H1 (cell line): ENCODE data around the gene RRM2. TPM values are rescaled to one million over a fixed set of nuclear protein-coding genes. Genes with fewer than 3 reads are reported as not detected.

Source experiments
- CTCF ChIA-PET: fragments of 300-600 bp; sonication (Branson Sonifier 250); formaldehyde crosslinking; loops from one replicate; lab custom pipeline; 2021; ENCODE audit not compliant: partially characterized antibody; lab: Charles Lee
- POLR2A ChIA-PET: fragments of 300-600 bp; sonication (Branson Sonifier 250); formaldehyde crosslinking; loops from one replicate; lab custom pipeline; 2021; ENCODE audit warnings: inconsistent platforms; ENCODE audit not compliant: partially characterized antibody; lab: Charles Lee
- DNase-seq, 2 experiments: peaks; one replicate each; pipeline versions ENCODE4 v3.0.0 to v3.0.0-alpha.2; 2010 to 2022; ENCODE audit warnings: low spot score in 2 of 2, low read depth in 1 of 2, mixed read lengths in 1 of 2
- FAIRE-seq: peaks from 2 replicates; lab custom pipeline; 2011; peaks lifted over from hg19 to GRCh38; lab: Jason Lieb, UNC
- H2AFZ ChIP-seq: 2 replicates; pipeline ENCODE4 v1.8.1; 2012; ENCODE audit warnings: low read length, inconsistent platforms
- H2AK5ac ChIP-seq: 2 replicates; pipeline ENCODE4 v1.6.1; 2013; ENCODE audit warnings: low read depth, low read length
- H2BK120ac ChIP-seq: replicated peaks from 2 replicates; pipeline ENCODE3; 2013; ENCODE audit warnings: low read depth, low read length, inconsistent platforms
- H2BK12ac ChIP-seq: 2 replicates; pipeline ENCODE4 v1.6.1; 2013; ENCODE audit warnings: low read depth, low read length
- H2BK15ac ChIP-seq: 2 replicates; pipeline ENCODE4 v1.6.1; 2013; ENCODE audit warnings: low read length
- H2BK20ac ChIP-seq: 2 replicates; pipeline ENCODE4 v1.6.1; 2013; ENCODE audit warnings: low read length
- H2BK5ac ChIP-seq: 2 replicates; pipeline ENCODE4 v1.6.1; 2013; ENCODE audit warnings: low read depth, low read length
- H3K14ac ChIP-seq: 2 replicates; pipeline ENCODE4 v1.6.1; 2013; ENCODE audit warnings: inconsistent platforms; ENCODE audit not compliant: insufficient read length
- H3K18ac ChIP-seq: 2 replicates; pipeline ENCODE4 v1.6.1; 2013; ENCODE audit warnings: low read length; ENCODE audit errors: extremely low read depth
- H3K23ac ChIP-seq: 2 replicates; pipeline ENCODE4 v1.6.1; 2013; ENCODE audit warnings: inconsistent platforms; ENCODE audit not compliant: insufficient read length
- H3K23me2 ChIP-seq: 2 replicates; pipeline ENCODE4 v1.6.1; 2013; ENCODE audit warnings: low read depth, low read length
- H3K27ac ChIP-seq: 2 replicates; pipeline ENCODE4 v1.6.1; 2011; ENCODE audit warnings: low read depth, low read length, inconsistent platforms
- H3K27me3 ChIP-seq, 4 experiments: replicated peaks in 1 of 4; 1 replicate in 1 of 4; 2 replicates in 3 of 4; pipeline versions ENCODE4 v1.6.1 to v1.8.1; 2011 to 2013; ENCODE audit warnings: low read length in 3 of 4, mild to moderate bottlenecking in 3 of 4, inconsistent platforms in 2 of 4, mixed read lengths in 2 of 4, moderate library complexity in 1 of 4; ENCODE audit not compliant: control insufficient read depth in 3 of 4, insufficient read depth in 3 of 4; ENCODE audit errors: extremely low read depth in 1 of 4
- H3K36me3 ChIP-seq, 4 experiments: 2 replicates each; pipeline versions ENCODE4 v1.6.1 to v1.8.1; 2011 to 2013; ENCODE audit warnings: mild to moderate bottlenecking in 4 of 4, low read length in 3 of 4, moderate library complexity in 2 of 4, control low read depth in 1 of 4, inconsistent platforms in 1 of 4; ENCODE audit not compliant: insufficient read depth in 4 of 4, control insufficient read depth in 2 of 4
- H3K4ac ChIP-seq: replicated peaks from 2 replicates; pipeline ENCODE3; 2013; ENCODE audit warnings: low read length, low read depth, mixed read lengths, inconsistent platforms; ENCODE audit not compliant: insufficient read length
- H3K4me1 ChIP-seq, 4 experiments: replicated peaks in 1 of 4; 1 replicate in 1 of 4; 2 replicates in 3 of 4; pipeline versions ENCODE4 v1.6.1 to v1.8.1; 2011 to 2013; ENCODE audit warnings: low read length in 3 of 4, inconsistent platforms in 2 of 4, mixed read lengths in 1 of 4; ENCODE audit not compliant: insufficient read depth in 4 of 4, control insufficient read depth in 3 of 4
- H3K4me2 ChIP-seq, 2 experiments: 2 replicates each; pipeline versions ENCODE4 v1.6.1 to v1.8.1; 2011 to 2013; ENCODE audit warnings: low read depth in 2 of 2, low read length in 2 of 2, control low read depth in 1 of 2, inconsistent platforms in 1 of 2, mild to moderate bottlenecking in 1 of 2; ENCODE audit not compliant: insufficient read depth in 1 of 2
- H3K4me3 ChIP-seq, 4 experiments: fragments of 200-600, 300-600 bp in 1 of 4; sonication (generic), shearing (Covaris generic), sonication (Bioruptor Twin) in 1 of 4; 2 replicates each; pipeline versions ENCODE4 v1.5.1 to v1.8.1; 2011 to 2016; ENCODE audit warnings: low read length in 4 of 4, low read depth in 3 of 4, control low read depth in 2 of 4, inconsistent platforms in 2 of 4, mild to moderate bottlenecking in 2 of 4, mixed read lengths in 1 of 4, moderate library complexity in 1 of 4; ENCODE audit not compliant: insufficient read depth in 2 of 4; ENCODE audit errors: extremely low read depth in 1 of 4
- H3K56ac ChIP-seq: replicated peaks from 2 replicates; pipeline ENCODE3; 2013; ENCODE audit warnings: low read depth, mild to moderate bottlenecking, mixed read lengths, low read length, inconsistent platforms; ENCODE audit not compliant: insufficient read length
- H3K79me1 ChIP-seq: 2 replicates; pipeline ENCODE4 v1.6.1; 2013; ENCODE audit warnings: low read depth, low read length, control low read depth
- H3K79me2 ChIP-seq, 2 experiments: 2 replicates each; pipeline versions ENCODE4 v1.6.1 to v1.8.1; 2012 to 2013; ENCODE audit warnings: low read length in 2 of 2, mild to moderate bottlenecking in 2 of 2, inconsistent platforms in 1 of 2; ENCODE audit not compliant: insufficient read depth in 2 of 2, control insufficient read depth in 1 of 2
- H3K9ac ChIP-seq, 4 experiments: replicated peaks in 1 of 4; 1 replicate in 1 of 4; 2 replicates in 3 of 4; pipeline versions ENCODE4 v1.6.1 to v1.8.1; 2011 to 2013; ENCODE audit warnings: low read depth in 3 of 4, low read length in 3 of 4, control low read depth in 2 of 4, mild to moderate bottlenecking in 2 of 4, moderate library complexity in 2 of 4, inconsistent platforms in 1 of 4; ENCODE audit errors: extremely low read depth in 1 of 4
- H3K9me3 ChIP-seq, 2 experiments: 2 replicates each; pipeline versions ENCODE4 v1.6.1 to v1.8.1; 2012 to 2013; ENCODE audit warnings: mild to moderate bottlenecking in 2 of 2, moderate library complexity in 2 of 2, control low read depth in 1 of 2, inconsistent platforms in 1 of 2, low read depth in 1 of 2, low read length in 1 of 2, mixed read lengths in 1 of 2; ENCODE audit not compliant: insufficient read depth in 2 of 2
- H4K20me1 ChIP-seq, 2 experiments: replicated peaks in 1 of 2; 2 replicates each; pipeline versions ENCODE3 to v1.8.1; 2011 to 2013; ENCODE audit warnings: inconsistent platforms in 2 of 2, low read length in 2 of 2, mild to moderate bottlenecking in 1 of 2; ENCODE audit not compliant: insufficient read depth in 2 of 2, control insufficient read depth in 1 of 2
- H4K5ac ChIP-seq: 2 replicates; pipeline ENCODE4 v1.6.1; 2013; ENCODE audit warnings: low read length, low read depth, mixed read lengths, inconsistent platforms; ENCODE audit not compliant: insufficient read length
- H4K8ac ChIP-seq: 2 replicates; pipeline ENCODE4 v1.8.0; 2013; ENCODE audit warnings: mild to moderate bottlenecking, moderate library complexity, low read length, inconsistent platforms; ENCODE audit not compliant: insufficient read depth; ENCODE audit errors: extremely low read depth
- H4K91ac ChIP-seq: replicated peaks from 2 replicates; pipeline ENCODE3; 2013; ENCODE audit warnings: low read length, mixed read lengths, inconsistent platforms; ENCODE audit not compliant: insufficient read length
- ASH2L ChIP-seq: fragments of 200-600, 300-600 bp; sonication (generic); IDR thresholded peaks from one replicate; pipeline ENCODE4 v1.7.1; 2017; ENCODE audit warnings: low read length
- ATF3 ChIP-seq: IDR thresholded peaks from 2 replicates; pipeline ENCODE4 v1.6.1; 2011; ENCODE audit warnings: low read depth, mild to moderate bottlenecking, low read length; ENCODE audit not compliant: insufficient read depth
- CBX5 ChIP-seq: fragments of 300-800, 300-1000 bp; sonication (generic); IDR thresholded peaks from 2 replicates; pipeline ENCODE4 v1.7.1; 2016; ENCODE audit warnings: antibody characterized with exemption, low read length, low read depth
- E2F6 ChIP-seq: IDR thresholded peaks from 2 replicates; pipeline ENCODE4 v1.6.1; 2012; ENCODE audit warnings: inconsistent platforms
- EGR1 ChIP-seq: IDR thresholded peaks from 2 replicates; pipeline ENCODE4 v1.6.1; 2011; ENCODE audit warnings: low read depth, low read length, borderline replicate concordance
- EZH2 ChIP-seq: fragments of 200-600 bp; sonication (generic); IDR thresholded peaks from 2 replicates; pipeline ENCODE4 v1.7.1; 2012; ENCODE audit warnings: low read depth, mild to moderate bottlenecking, moderate library complexity, low read length, inconsistent platforms; ENCODE audit not compliant: severe bottlenecking
- JUND ChIP-seq: IDR thresholded peaks from 2 replicates; pipeline ENCODE4 v1.6.1; 2011; ENCODE audit warnings: mild to moderate bottlenecking, improper control_type of control experiment, low read length
- POLR2AphosphoS5 ChIP-seq: IDR thresholded peaks from 2 replicates; pipeline ENCODE4 v1.6.1; 2011; ENCODE audit warnings: low read depth, low read length
- RFX5 ChIP-seq: IDR thresholded peaks from 2 replicates; pipeline ENCODE4 v1.6.1; 2011; ENCODE audit warnings: low read depth, low read length, improper control_type of control experiment, borderline replicate concordance
- SIN3A ChIP-seq, 2 experiments: IDR thresholded peaks in 1 of 2; conservative IDR thresholded peaks in 1 of 2; 2 replicates each; pipeline ENCODE4 v1.6.1; 2011 to 2012; ENCODE audit warnings: low read length in 2 of 2, improper control_type of control experiment in 1 of 2, low read depth in 1 of 2, mild to moderate bottlenecking in 1 of 2
- SUZ12 ChIP-seq: fragments of 200-600 bp; sonication (generic); IDR thresholded peaks from 2 replicates; pipeline ENCODE4 v1.6.1; 2012; ENCODE audit warnings: mild to moderate bottlenecking, inconsistent platforms, low read length, moderate library complexity, mixed read lengths
- TCF12 ChIP-seq: IDR thresholded peaks from 2 replicates; pipeline ENCODE4 v1.6.1; 2011; ENCODE audit warnings: low read depth, mild to moderate bottlenecking, low read length
- YY1 ChIP-seq: IDR thresholded peaks from 2 replicates; pipeline ENCODE4 v1.6.1; 2011; ENCODE audit warnings: low read depth, mild to moderate bottlenecking, low read length
- WGBS, 2 experiments: shearing (Covaris generic) in 1 of 2; methylation state at CpG; one replicate each; pipeline versions ENCODE4 v1.1.6 to v1.1.7; 2013 to 2015; ENCODE audit warnings: low lambda C conversion rate in 2 of 2, mixed read lengths in 2 of 2, inconsistent platforms in 1 of 2, low coverage in 1 of 2, missing lambda C conversion rate in 1 of 2; ENCODE audit not compliant: insufficient replicate concordance in 2 of 2, insufficient coverage in 1 of 2, insufficient read length in 1 of 2; ENCODE audit errors: extremely low coverage in 1 of 2, missing lambda C conversion rate in 1 of 2; 5-methylcytosine and 5-hydroxymethylcytosine counted together
- polyA plus RNA-seq, 7 experiments: library from polyadenylated mRNA; depleted of rRNA in 3 of 7; stranded (reverse) in 5 of 7; unstranded in 2 of 7; fragments of >200 nt in 5 of 7; fragments of 200-250 nt in 2 of 7; gene quantifications; 1 replicate in 5 of 7; 2 replicates in 1 of 7; 4 replicates in 1 of 7; pipeline versions ENCODE4 v1.2.1 to v1.2.3, GENCODE V29; 2011 to 2013; ENCODE audit warnings: missing spikeins in 2 of 7, mixed read lengths in 2 of 7
- total RNA-seq: library from RNA; stranded (reverse); fragmentation: NEBNext Ultra II Directional; extraction: Animal tissue kit (Norgen Biotek cat#: 25700); gene quantifications from 2 replicates; pipeline ENCODE4 v1.2.1, GENCODE V29; 2021

RRM2 gene
- total and polyA plus RNA-seq, 2 of the 8 experiments (the other 6 are each of a cell fraction or from before 2014, with no cell fraction given), result 37.7 to 215 TPM

GRCh38 chr2:10168221-10168620, 45.7 kb downstream of the RRM2 start:
- ChIA-PET POLR2A (interaction anchor here (1.0 kb wide), 1 partner anchor 18 kb away, joined by 3 read pairs; no protein-coding TSS in a partner anchor), CTCF (no interaction called here)
- Histone ChIP-seq H2AK5ac (no peak overlapping the region), H3K4me1 (peaks cover 0 to 4% (median 3%) of the 10 kb centered on the region in 4 experiments; a peak in 4 of 7 replicates), H2AFZ (no peak overlapping the region), H3K9me3 (no peaks in the 10 kb centered on the region), H3K27me3 (no peaks in the 10 kb centered on the region), H3K79me1 (no peaks in the 10 kb centered on the region), H3K79me2 (no peaks in the 10 kb centered on the region), H4K91ac (no peak overlapping the region), H4K5ac (no peak overlapping the region), H3K4ac (no peak overlapping the region), H3K4me2 (no peak overlapping the region), H4K20me1 (peaks cover 2 to 4% of the 10 kb centered on the region in 2 experiments), H3K18ac (no peak overlapping the region), H3K27ac (no peak overlapping the region), H2BK120ac (no peak overlapping the region), H3K23me2 (peaks cover 2% of the 10 kb centered on the region; the same call in 1 of the 2 replicates), H3K4me3 (no peak overlapping the region), H3K56ac (no peak overlapping the region), H2BK20ac (no peak overlapping the region), H2BK5ac (no peak overlapping the region), H4K8ac (no peak overlapping the region), H2BK12ac (no peak overlapping the region), H3K14ac (no peak overlapping the region), H2BK15ac (no peak overlapping the region), H3K9ac (no peak overlapping the region), H3K36me3 (peaks cover 0 to 3% (median 0%) of the 10 kb centered on the region in 4 experiments; a peak in 2 of 8 replicates), H3K23ac (no peak overlapping the region)
- WGBS, 2 experiments, result 87% methylated on average over 5 of the region's 5 CpGs; no CpG with 5 or more reads in 1 of the 2 experiments
- DNase-seq, result no peak
- FAIRE-seq, result no peak
- TF ChIP-seq RFX5, result no peak
- no peak for TF ChIP-seq ATF3
- no peak for TF ChIP-seq EZH2
- TF ChIP-seq JUND, result no peak
- no peak for TF ChIP-seq CBX5
- no peak for TF ChIP-seq EGR1
- TF ChIP-seq POLR2AphosphoS5, result no peak
- TF ChIP-seq E2F6, result no peak
- TF ChIP-seq SUZ12, result no peak
- no peak for TF ChIP-seq ASH2L
- no peak for TF ChIP-seq TCF12
- TF ChIP-seq SIN3A (conservative IDR thresholded peaks at IDR 0.05 in 1 of 2, IDR thresholded peaks at IDR 0.05 in 1 of 2; ENCODE audit: low read depth in 1 of 2, low read length in 2 of 2), result no peak
- no peak for TF ChIP-seq YY1
